Measurements from ENCODE around the gene TPRG1L.

The TPRG1L gene

GRCh38 chr1:3608154-3608553 is 16.7 kb upstream of the TPRG1L start:
- Histone ChIP-seq H3K79me2 (ENCODE audit: low read length) (no peaks in the 10 kb centered on the region), H3K36me3 (replicated peaks; ENCODE audit: low read depth, low read length) (no peaks in the 10 kb centered on the region), H3K4me2 (ENCODE audit: low read length) (no peak overlapping the region), H3K27me3 (ENCODE audit: low read depth, low read length) (no peaks in the 10 kb centered on the region), H3K9ac (ENCODE audit: low read length) (no peak overlapping the region), H3K9me3 (ENCODE audit: insufficient read depth, low read length) (no peaks in the 10 kb centered on the region), H4K20me1 (ENCODE audit: insufficient read depth, low read length) (no peaks in the 10 kb centered on the region), H3K4me1 (ENCODE audit: low read length) (no peaks in the 10 kb centered on the region), H2AFZ (ENCODE audit: low read depth, low read length) (no peak overlapping the region), H3K27ac (ENCODE audit: low read length) (no peak overlapping the region), H3K4me3 (ENCODE audit: low read length) (no peak overlapping the region)
- no peak for TF ChIP-seq CTCF (IDR thresholded peaks at IDR 0.05; ENCODE audit: low read depth, low read length)
- TF ChIP-seq EZH2phosphoT487 (IDR thresholded peaks at IDR 0.05; ENCODE audit: low read depth): no peak

DNA sequence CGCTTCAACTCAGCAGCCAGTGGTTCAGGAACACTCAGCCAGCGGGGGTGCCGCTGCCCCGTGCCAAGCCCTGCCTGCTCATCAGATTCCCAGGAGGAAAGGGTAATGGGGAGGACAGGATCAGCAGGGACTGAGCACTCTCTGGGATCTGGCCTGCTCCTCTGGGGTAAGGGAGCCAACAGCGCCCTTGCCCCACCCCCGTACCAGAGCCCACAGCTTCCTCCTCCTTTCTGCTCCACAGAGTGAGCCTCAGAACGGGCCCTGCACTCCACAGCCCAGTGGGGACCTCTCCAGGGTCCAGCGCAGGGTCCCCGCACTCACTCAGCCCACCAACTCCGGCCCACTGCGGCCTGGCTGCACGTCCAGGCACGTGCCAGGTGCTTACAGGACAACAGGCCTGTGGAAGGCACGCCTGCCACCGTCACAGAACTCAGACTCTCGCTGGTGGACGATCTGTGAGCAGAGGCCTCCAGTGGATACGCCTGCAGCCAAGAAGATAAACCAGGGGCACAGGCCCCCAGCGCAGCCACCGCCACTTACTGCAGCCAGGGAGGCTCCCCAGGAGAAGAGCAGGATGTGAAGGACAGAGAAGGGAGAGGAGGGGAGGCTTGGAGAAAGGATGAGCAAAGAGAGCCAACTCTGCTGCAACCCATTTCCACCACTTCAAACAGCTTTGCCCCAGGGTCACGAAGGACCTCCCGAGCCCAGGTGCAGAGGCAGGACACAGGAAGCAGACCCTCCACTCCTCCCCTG is 15.6 kb upstream of the TPRG1L start:
- H3K9me3 ChIP-seq (ENCODE audit: insufficient read depth, low read length): no peaks in the 10 kb centered on the region
- TF ChIP-seq EZH2phosphoT487 (IDR thresholded peaks at IDR 0.05; ENCODE audit: low read depth): no peak
- no peak for TF ChIP-seq CTCF (IDR thresholded peaks at IDR 0.05; ENCODE audit: low read depth, low read length)
- H3K4me2 ChIP-seq (ENCODE audit: low read length): no peak overlapping the region
- no peaks in the 10 kb centered on the region for H4K20me1 ChIP-seq (ENCODE audit: insufficient read depth, low read length)
- no peaks in the 10 kb centered on the region for H3K79me2 ChIP-seq (ENCODE audit: low read length)
- no peak overlapping the region for H2AFZ ChIP-seq (ENCODE audit: low read depth, low read length)
- H3K9ac ChIP-seq (ENCODE audit: low read length): no peak overlapping the region
- no peak overlapping the region for H3K27ac ChIP-seq (ENCODE audit: low read length)
- no peaks in the 10 kb centered on the region for H3K36me3 ChIP-seq (replicated peaks; ENCODE audit: low read depth, low read length)
- H3K4me3 ChIP-seq (ENCODE audit: low read length): no peak overlapping the region
- H3K27me3 ChIP-seq (ENCODE audit: low read depth, low read length): no peaks in the 10 kb centered on the region
- H3K4me1 ChIP-seq (ENCODE audit: low read length): no peaks in the 10 kb centered on the region

GRCh38 chr1:3609769-3610526 is 14.9 kb upstream of the TPRG1L start:
- TF ChIP-seq CTCF (IDR thresholded peaks at IDR 0.05; ENCODE audit: low read depth, low read length): no peak
- no peak for TF ChIP-seq EZH2phosphoT487 (IDR thresholded peaks at IDR 0.05; ENCODE audit: low read depth)
- H2AFZ ChIP-seq (ENCODE audit: low read depth, low read length): no peak overlapping the region
- H3K4me3 ChIP-seq (ENCODE audit: low read length): no peak overlapping the region
- H4K20me1 ChIP-seq (ENCODE audit: insufficient read depth, low read length): no peaks in the 10 kb centered on the region
- H3K27ac ChIP-seq (ENCODE audit: low read length): no peak overlapping the region
- H3K36me3 ChIP-seq (replicated peaks; ENCODE audit: low read depth, low read length): no peaks in the 10 kb centered on the region
- H3K9ac ChIP-seq (ENCODE audit: low read length): no peak overlapping the region
- H3K79me2 ChIP-seq (ENCODE audit: low read length): no peaks in the 10 kb centered on the region
- no peaks in the 10 kb centered on the region for H3K9me3 ChIP-seq (ENCODE audit: insufficient read depth, low read length)
- H3K27me3 ChIP-seq (ENCODE audit: low read depth, low read length): peaks cover 7% of the 10 kb centered on the region
- H3K4me2 ChIP-seq (ENCODE audit: low read length): no peak overlapping the region
- no peaks in the 10 kb centered on the region for H3K4me1 ChIP-seq (ENCODE audit: low read length)

DNA sequence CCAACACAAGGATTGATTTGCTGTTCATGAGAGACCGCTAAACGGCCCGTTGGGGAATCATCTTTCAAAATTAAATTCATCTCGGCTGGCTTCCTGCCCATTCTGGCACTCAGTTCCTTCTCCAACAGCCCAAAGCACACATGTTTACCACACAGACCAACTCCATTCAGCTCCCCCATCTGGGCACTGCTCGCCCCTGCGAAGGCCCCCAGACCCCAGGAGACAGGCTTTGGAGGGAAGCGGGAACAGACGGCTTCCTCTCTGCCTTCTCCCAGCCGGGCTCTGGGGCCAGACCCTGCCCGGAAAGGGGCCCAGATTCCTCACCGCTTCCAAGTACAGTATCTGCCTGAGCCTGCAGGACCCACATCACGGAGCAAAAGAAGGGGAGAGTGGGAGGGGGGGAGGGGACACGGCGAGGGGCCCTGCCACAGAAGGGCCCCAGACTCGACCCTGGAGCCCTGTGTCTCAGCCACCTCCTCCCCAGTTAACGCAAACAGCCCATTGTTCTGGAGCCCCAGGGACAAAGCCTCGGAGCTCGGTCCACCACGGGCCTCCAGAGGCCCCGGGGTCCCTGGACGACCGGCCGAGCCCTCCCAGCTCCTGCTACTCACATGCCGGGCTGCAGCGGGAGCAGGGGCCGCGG is 14.2 kb upstream of the TPRG1L start:
- no peak overlapping the region for H3K27ac ChIP-seq (ENCODE audit: low read length)
- no peaks in the 10 kb centered on the region for H3K79me2 ChIP-seq (ENCODE audit: low read length)
- no peak overlapping the region for H3K4me2 ChIP-seq (ENCODE audit: low read length)
- no peak overlapping the region for H3K9ac ChIP-seq (ENCODE audit: low read length)
- H3K4me3 ChIP-seq (ENCODE audit: low read length): no peak overlapping the region
- no peaks in the 10 kb centered on the region for H3K9me3 ChIP-seq (ENCODE audit: insufficient read depth, low read length)
- H4K20me1 ChIP-seq (ENCODE audit: insufficient read depth, low read length): no peaks in the 10 kb centered on the region
- H3K4me1 ChIP-seq (ENCODE audit: low read length): no peaks in the 10 kb centered on the region
- H3K27me3 ChIP-seq (ENCODE audit: low read depth, low read length): peaks cover 12% of the 10 kb centered on the region
- H2AFZ ChIP-seq (ENCODE audit: low read depth, low read length): no peak overlapping the region
- TF ChIP-seq CTCF (IDR thresholded peaks at IDR 0.05; ENCODE audit: low read depth, low read length) (no peak), EZH2phosphoT487 (IDR thresholded peaks at IDR 0.05; ENCODE audit: low read depth) (no peak)
- H3K36me3 ChIP-seq (replicated peaks; ENCODE audit: low read depth, low read length): no peaks in the 10 kb centered on the region

All from OCI-LY3 (cell line).